Measurements from ENCODE around the gene ZNF236. TPM values are rescaled to one million over a fixed set of nuclear protein-coding genes. Genes with fewer than 3 reads are reported as not detected.

Gene ZNF236
- total and polyA plus RNA-seq, 5 donors from 2014 or later = 5.5 to 26.1 (median 8.1) TPM

- Histone ChIP-seq H3K4me1 (ENCODE audit: control insufficient read depth, insufficient read depth, low read length, poor library complexity, severe bottlenecking) (peaks cover 45% of the 10 kb centered on the region), H3K4me3 (ENCODE audit: low read depth, low read length) (peak overlapping the region; percentile 87), H3K27me3 (ENCODE audit: control insufficient read depth, insufficient read depth, low read length) (no peaks in the 10 kb centered on the region), H3K9me3 (ENCODE audit: control insufficient read depth in 2 of 2, low read length in 2 of 2) (no peaks in the 10 kb centered on the region), H3K27ac (ENCODE audit: insufficient read depth, low read length, poor library complexity, severe bottlenecking) (peak overlapping the region; percentile 81), H3K36me3 (ENCODE audit: control insufficient read depth, insufficient read depth, low read length) (no peaks in the 10 kb centered on the region)
- Mint-ChIP-seq H3K4me3 (peak overlapping the region; percentile 94 to 100 (median 97)), H3K27me3 (peaks cover 12% of the 10 kb centered on the region), H3K9me3 (no peaks in the 10 kb centered on the region), H3K36me3 (no peaks in the 10 kb centered on the region), H3K27ac (peak overlapping the region; percentile 90 to 96 (median 94)), H3K4me1 (peaks cover 31 to 66% (median 50%) of the 10 kb centered on the region in 4 donors)
- ATAC-seq (ENCODE audit: low read depth in 2 of 2) (peak; percentile 61 to 62), DNase-seq (peak; percentile 61 to 74 (median 74))
Observed at GRCh38 chr18:76821875-76822505, 367 bp upstream of the ZNF236 start.

GRCh38 chr18:76823161-76823538 lies 793 bp downstream of the ZNF236 start:
- DNase-seq = no peak
- H3K4me3 Mint-ChIP-seq = peak overlapping the region; percentile 89 to 95 (median 90)

GRCh38 chr18:76823587-76824011 lies 1.2 kb downstream of the ZNF236 start:
- H3K4me3 ChIP-seq (ENCODE audit: low read depth, low read length) = peak overlapping the region; percentile 66
- H3K27ac ChIP-seq (ENCODE audit: insufficient read depth, low read length, poor library complexity, severe bottlenecking) = no peak overlapping the region
- peaks cover 35 to 67% (median 52%) of the 10 kb centered on the region in 4 donors for H3K4me1 Mint-ChIP-seq
- H3K27me3 ChIP-seq (ENCODE audit: control insufficient read depth, insufficient read depth, low read length) = no peaks in the 10 kb centered on the region
- no peak for DNase-seq
- H3K4me1 ChIP-seq (ENCODE audit: control insufficient read depth, insufficient read depth, low read length, poor library complexity, severe bottlenecking) = peaks cover 41% of the 10 kb centered on the region
- H3K9me3 ChIP-seq (ENCODE audit: control insufficient read depth in 2 of 2, low read length in 2 of 2) = no peaks in the 10 kb centered on the region
- H3K9me3 Mint-ChIP-seq = no peaks in the 10 kb centered on the region
- no peaks in the 10 kb centered on the region for H3K36me3 ChIP-seq (ENCODE audit: control insufficient read depth, insufficient read depth, low read length)
- peak overlapping the region; percentile 89 to 95 (median 90) for H3K4me3 Mint-ChIP-seq
- ATAC-seq (ENCODE audit: low read depth in 2 of 2) = no peak
- peaks cover 12% of the 10 kb centered on the region for H3K27me3 Mint-ChIP-seq
- peak overlapping the region in 2 of 3 donors; percentile 89 to 95 for H3K27ac Mint-ChIP-seq
- H3K36me3 Mint-ChIP-seq = no peaks in the 10 kb centered on the region

More at GRCh38 chr18:76823161-76823538, 793 bp downstream of the ZNF236 start:
- Mint-ChIP-seq H3K27me3 (peaks cover 12% of the 10 kb centered on the region), H3K9me3 (no peaks in the 10 kb centered on the region), H3K27ac (peak overlapping the region in 2 of 3 donors; percentile 89 to 95), H3K4me1 (peaks cover 38 to 70% (median 53%) of the 10 kb centered on the region in 4 donors), H3K36me3 (no peaks in the 10 kb centered on the region)
- no peak for ATAC-seq (ENCODE audit: low read depth in 2 of 2)
- H3K4me3 ChIP-seq (ENCODE audit: low read depth, low read length) = peak overlapping the region; percentile 66
- no peaks in the 10 kb centered on the region for H3K27me3 ChIP-seq (ENCODE audit: control insufficient read depth, insufficient read depth, low read length)
- no peaks in the 10 kb centered on the region for H3K36me3 ChIP-seq (ENCODE audit: control insufficient read depth, insufficient read depth, low read length)
- no peaks in the 10 kb centered on the region for H3K9me3 ChIP-seq (ENCODE audit: control insufficient read depth in 2 of 2, low read length in 2 of 2)
- H3K4me1 ChIP-seq (ENCODE audit: control insufficient read depth, insufficient read depth, low read length, poor library complexity, severe bottlenecking) = peaks cover 45% of the 10 kb centered on the region
- peak overlapping the region; percentile 5 for H3K27ac ChIP-seq (ENCODE audit: insufficient read depth, low read length, poor library complexity, severe bottlenecking)

- Histone ChIP-seq H3K4me3 (ENCODE audit: low read depth, low read length) (no peak overlapping the region), H3K27ac (ENCODE audit: insufficient read depth, low read length, poor library complexity, severe bottlenecking) (no peak overlapping the region), H3K36me3 (ENCODE audit: control insufficient read depth, insufficient read depth, low read length) (no peaks in the 10 kb centered on the region), H3K4me1 (ENCODE audit: control insufficient read depth, insufficient read depth, low read length, poor library complexity, severe bottlenecking) (peaks cover 39% of the 10 kb centered on the region), H3K27me3 (ENCODE audit: control insufficient read depth, insufficient read depth, low read length) (no peaks in the 10 kb centered on the region), H3K9me3 (ENCODE audit: control insufficient read depth in 2 of 2, low read length in 2 of 2) (no peaks in the 10 kb centered on the region)
- DNase-seq (no peak), ATAC-seq (ENCODE audit: low read depth in 2 of 2) (no peak)
- H3K36me3 Mint-ChIP-seq = no peaks in the 10 kb centered on the region
- no peaks in the 10 kb centered on the region for H3K9me3 Mint-ChIP-seq
- peak overlapping the region; percentile 20 to 90 (median 89) for H3K27ac Mint-ChIP-seq
- peaks cover 37 to 68% (median 53%) of the 10 kb centered on the region in 4 donors for H3K4me1 Mint-ChIP-seq
- peak overlapping the region; percentile 80 to 91 (median 86) for H3K4me3 Mint-ChIP-seq
- peaks cover 12% of the 10 kb centered on the region for H3K27me3 Mint-ChIP-seq
Observed at GRCh38 chr18:76824145-76824676, 1.9 kb downstream of the ZNF236 start.

GRCh38 chr18:76824754-76825153 lies 2.4 kb downstream of the ZNF236 start:
- no peak overlapping the region for H3K27ac ChIP-seq (ENCODE audit: insufficient read depth, low read length, poor library complexity, severe bottlenecking)
- H3K4me3 Mint-ChIP-seq = peak overlapping the region; percentile 80 to 91 (median 86)

GRCh38 chr18:76827205-76828200 lies 5.1 kb downstream of the ZNF236 start:
- H3K9me3 ChIP-seq (ENCODE audit: control insufficient read depth in 2 of 2, low read length in 2 of 2) = no peaks in the 10 kb centered on the region
- H3K27me3 Mint-ChIP-seq = peaks cover 5% of the 10 kb centered on the region
- H3K36me3 ChIP-seq (ENCODE audit: control insufficient read depth, insufficient read depth, low read length) = no peaks in the 10 kb centered on the region
- peaks cover 0 to under 1% (median 0%) of the 10 kb centered on the region in 7 donors for H3K9me3 Mint-ChIP-seq
- ATAC-seq (ENCODE audit: low read depth in 2 of 2) = no peak
- peak overlapping the region in 2 of 3 donors; percentile 15 to 56 for H3K27ac Mint-ChIP-seq
- H3K4me3 ChIP-seq (ENCODE audit: low read depth, low read length) = no peak overlapping the region
- no peak overlapping the region for H3K27ac ChIP-seq (ENCODE audit: insufficient read depth, low read length, poor library complexity, severe bottlenecking)
- H3K4me3 Mint-ChIP-seq = peak overlapping the region in 2 of 4 donors; percentile 4 to 78
- H3K4me1 Mint-ChIP-seq = peaks cover 37 to 63% (median 55%) of the 10 kb centered on the region in 4 donors
- peaks cover 2% of the 10 kb centered on the region for H3K36me3 Mint-ChIP-seq
- H3K27me3 ChIP-seq (ENCODE audit: control insufficient read depth, insufficient read depth, low read length) = no peaks in the 10 kb centered on the region
- DNase-seq = no peak
- peaks cover 20% of the 10 kb centered on the region for H3K4me1 ChIP-seq (ENCODE audit: control insufficient read depth, insufficient read depth, low read length, poor library complexity, severe bottlenecking)

More at GRCh38 chr18:76824754-76825153, 2.4 kb downstream of the ZNF236 start:
- Mint-ChIP-seq H3K27ac (peak overlapping the region; percentile 14 to 90 (median 87)), H3K36me3 (no peaks in the 10 kb centered on the region), H3K9me3 (no peaks in the 10 kb centered on the region), H3K27me3 (peaks cover 12% of the 10 kb centered on the region), H3K4me1 (peaks cover 34 to 68% (median 54%) of the 10 kb centered on the region in 4 donors)
- Histone ChIP-seq H3K36me3 (ENCODE audit: control insufficient read depth, insufficient read depth, low read length) (no peaks in the 10 kb centered on the region), H3K4me1 (ENCODE audit: control insufficient read depth, insufficient read depth, low read length, poor library complexity, severe bottlenecking) (peaks cover 33% of the 10 kb centered on the region), H3K9me3 (ENCODE audit: control insufficient read depth in 2 of 2, low read length in 2 of 2) (no peaks in the 10 kb centered on the region), H3K4me3 (ENCODE audit: low read depth, low read length) (no peak overlapping the region), H3K27me3 (ENCODE audit: control insufficient read depth, insufficient read depth, low read length) (no peaks in the 10 kb centered on the region)
- no peak for DNase-seq
- ATAC-seq (ENCODE audit: low read depth in 2 of 2) = no peak

- H3K4me1 ChIP-seq (ENCODE audit: control insufficient read depth, insufficient read depth, low read length, poor library complexity, severe bottlenecking) = peaks cover 3% of the 10 kb centered on the region
- Mint-ChIP-seq H3K4me3 (no peak overlapping the region), H3K36me3 (peaks cover 6% of the 10 kb centered on the region), H3K9me3 (peaks cover 0 to 1% (median 0%) of the 10 kb centered on the region in 7 donors), H3K27me3 (no peaks in the 10 kb centered on the region), H3K27ac (no peak overlapping the region), H3K4me1 (peaks cover 27 to 58% (median 49%) of the 10 kb centered on the region in 4 donors)
- no peaks in the 10 kb centered on the region for H3K9me3 ChIP-seq (ENCODE audit: control insufficient read depth in 2 of 2, low read length in 2 of 2)
- no peak for DNase-seq
- no peak for ATAC-seq (ENCODE audit: low read depth in 2 of 2)
- no peaks in the 10 kb centered on the region for H3K27me3 ChIP-seq (ENCODE audit: control insufficient read depth, insufficient read depth, low read length)
- no peaks in the 10 kb centered on the region for H3K36me3 ChIP-seq (ENCODE audit: control insufficient read depth, insufficient read depth, low read length)
- H3K27ac ChIP-seq (ENCODE audit: insufficient read depth, low read length, poor library complexity, severe bottlenecking) = no peak overlapping the region
- no peak overlapping the region for H3K4me3 ChIP-seq (ENCODE audit: low read depth, low read length)
Observed at GRCh38 chr18:76834379-76834778, 12.0 kb downstream of the ZNF236 start.

Data from CD4-positive, CD25-positive, alpha-beta regulatory T cell (primary cell).